HG02642 (cell line): ENCODE measurements around the gene RBM26.
A peak's percentile ranks its signal among the peaks of the same experiment; 100 is the strongest.

ENCODE experiments used
- ATAC-seq: cut with Tn5 transposase; IDR thresholded peaks from one replicate; pipeline ENCODE4 v1.9.1; 2021; ENCODE audit warnings: mild to moderate bottlenecking; ENCODE audit not compliant: unreplicated experiment, poor library complexity

The RBM26 gene

DNA sequence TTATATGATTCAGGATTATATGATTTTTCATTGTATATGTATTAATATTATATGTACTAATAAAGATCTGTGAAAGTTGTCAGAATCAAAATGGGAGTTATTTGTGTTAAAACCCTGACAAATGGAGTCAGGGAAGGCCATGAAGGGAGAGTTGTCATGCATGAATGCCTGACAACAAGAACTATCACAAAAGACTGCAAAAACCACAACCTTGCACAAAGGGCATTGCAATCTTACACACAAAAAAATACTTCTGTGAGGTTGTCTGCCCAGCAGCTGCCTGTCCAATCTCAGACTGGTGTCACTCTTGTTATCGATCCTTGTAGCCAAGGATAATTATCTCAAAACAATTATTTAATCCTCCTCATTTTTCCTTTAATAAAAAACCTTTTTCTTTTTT is 21.2 kb upstream of the RBM26 start:
- ATAC-seq = no peak

DNA sequence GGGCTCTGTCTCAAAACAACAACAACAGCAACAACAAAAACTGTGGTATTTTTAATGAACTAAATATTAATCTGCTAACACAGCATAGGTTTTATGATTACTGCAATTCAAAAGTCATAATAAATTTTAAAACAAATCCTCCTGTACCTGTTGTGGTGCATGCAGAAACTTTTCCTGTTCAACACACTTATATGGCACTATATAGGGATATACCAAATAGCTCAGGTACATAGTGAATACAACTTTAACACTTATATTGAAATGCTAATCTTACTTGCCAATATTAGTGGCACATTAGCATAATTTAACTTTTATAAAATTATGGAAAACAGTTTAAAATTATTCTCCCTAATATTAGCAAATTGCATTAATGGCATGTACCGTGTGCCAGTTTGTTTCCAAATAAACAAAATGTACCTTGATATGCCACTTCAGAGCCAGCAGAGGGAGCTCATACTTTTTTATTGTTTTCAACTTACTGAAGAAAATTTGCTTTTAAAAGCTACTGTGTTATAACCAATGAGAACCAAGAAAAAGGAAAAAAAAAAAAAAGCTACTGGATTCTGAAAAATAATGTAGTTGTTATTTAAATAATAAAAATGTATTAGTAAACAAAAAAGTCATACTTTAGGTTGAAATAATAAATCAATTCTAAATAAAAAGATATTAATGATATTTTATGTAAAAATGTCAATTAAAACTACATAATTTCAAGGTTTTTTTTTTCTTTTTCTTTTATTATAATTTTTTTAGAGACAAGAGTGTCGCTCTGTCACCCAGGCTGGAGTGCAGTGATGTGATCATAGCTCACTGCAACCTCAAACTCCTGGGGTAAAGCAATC is 18.0 kb upstream of the RBM26 start:
- peak; percentile 79 for ATAC-seq

- ATAC-seq = no peak
These were observed 17.3 kb upstream of the RBM26 start for GRCh38 chr13:79423340-79423739.

DNA sequence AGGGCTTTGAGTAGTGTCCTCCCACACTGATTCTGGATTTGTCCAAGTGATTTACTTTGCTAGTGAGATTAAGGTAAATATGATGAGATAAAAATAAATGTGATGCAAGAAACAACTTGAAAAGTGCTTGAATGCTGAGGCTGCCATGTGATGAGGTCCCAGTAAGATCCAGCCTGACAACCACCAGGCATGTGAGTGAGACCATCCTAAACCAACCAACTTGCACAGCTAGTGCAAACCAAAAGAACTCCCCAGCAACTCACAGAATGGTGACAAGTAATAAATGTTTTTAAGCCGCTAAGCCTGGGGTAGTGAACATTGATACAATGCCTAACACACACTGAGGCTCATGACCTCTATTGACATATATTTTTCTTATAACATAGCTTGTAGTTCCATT is 13.3 kb upstream of the RBM26 start:
- ATAC-seq = no peak

GRCh38 chr13:79417741-79418140 is 11.7 kb upstream of the RBM26 start:
- no peak for ATAC-seq

DNA sequence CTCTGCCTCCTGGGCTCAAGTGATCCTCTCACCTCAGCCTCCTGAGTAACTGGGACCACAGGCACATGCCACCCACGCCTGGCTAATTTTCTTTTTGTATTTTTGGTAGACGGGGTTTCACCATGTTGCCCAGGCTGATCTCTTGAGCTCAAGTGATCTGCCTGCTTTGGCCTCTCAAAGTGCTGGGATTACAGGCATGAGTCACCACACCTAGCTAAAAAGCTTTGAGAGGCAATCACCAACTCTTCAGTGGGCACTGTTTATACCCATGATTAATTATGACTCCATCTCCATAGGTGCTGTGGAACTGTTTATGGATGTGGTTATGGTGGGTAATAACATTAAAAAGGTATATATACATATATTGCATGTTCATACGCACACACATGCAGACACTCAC is 7.5 kb upstream of the RBM26 start:
- ATAC-seq = no peak

DNA sequence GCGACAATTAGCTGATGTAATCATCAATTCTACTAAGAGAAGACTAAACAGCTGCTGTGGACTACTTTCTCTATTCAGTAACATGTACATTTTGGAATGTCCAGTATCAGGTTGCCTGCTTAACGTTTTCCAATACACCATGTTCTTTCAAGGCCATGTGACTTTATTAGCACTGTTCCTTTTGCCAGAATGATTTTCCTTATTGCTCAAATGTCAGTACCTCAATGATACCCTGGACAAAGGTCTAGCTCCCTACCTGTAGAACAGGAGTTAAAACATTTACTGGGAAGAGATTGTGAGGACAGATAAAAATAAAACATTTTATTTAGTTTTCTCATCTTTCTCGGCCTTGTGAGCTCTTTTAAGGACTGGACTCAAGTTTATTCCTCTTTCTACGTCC is 3.8 kb upstream of the RBM26 start:
- no peak for ATAC-seq

DNA sequence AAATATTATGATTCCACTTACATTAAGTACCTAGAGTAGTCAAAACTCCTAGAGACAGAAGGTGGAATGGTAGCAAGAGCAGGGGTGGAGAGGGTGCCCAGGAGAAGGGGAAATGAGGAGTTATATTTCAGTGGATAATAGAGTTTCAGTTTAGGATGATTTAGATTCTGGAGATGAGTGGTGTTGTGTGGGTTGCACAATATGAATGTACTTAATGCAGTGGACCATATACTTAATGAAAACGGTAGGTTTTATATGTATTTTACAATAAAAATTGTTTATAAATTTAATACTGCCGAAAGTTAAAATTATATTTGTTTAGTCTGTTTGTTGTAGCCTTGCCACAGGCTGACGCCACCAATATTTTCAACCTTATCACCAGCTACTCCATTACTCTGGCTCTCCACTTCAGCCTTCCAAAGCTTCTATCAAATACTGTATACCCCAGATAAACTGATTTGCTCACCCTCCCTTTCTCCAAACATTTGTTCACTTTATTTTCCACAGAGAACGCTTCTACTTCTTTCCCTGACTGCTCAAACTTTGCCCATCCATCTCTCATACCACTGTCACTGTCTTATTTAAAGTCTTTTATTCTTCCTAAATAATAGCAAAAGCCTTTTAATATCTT is 1.4 kb upstream of the RBM26 start:
- no peak for ATAC-seq

GRCh38 chr13:79406597-79406908 is 498 bp upstream of the RBM26 start:
- peak; percentile 32 for ATAC-seq

DNA sequence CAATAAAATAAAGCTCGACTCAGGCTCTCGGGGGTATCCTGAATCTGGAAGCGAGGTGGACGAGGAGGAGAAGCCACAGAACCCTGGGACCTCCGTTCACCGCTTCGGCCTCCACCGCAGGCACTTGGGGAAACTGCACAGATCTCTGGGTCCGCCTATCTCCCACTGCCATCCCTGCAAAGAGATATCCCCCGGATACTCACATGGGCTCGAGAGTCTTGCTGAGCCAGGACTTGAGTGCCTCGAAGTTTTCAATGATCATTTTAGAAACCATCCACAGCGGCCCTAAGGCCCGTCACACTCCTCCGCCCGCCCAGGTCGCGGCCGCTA is 589 bp downstream of the RBM26 start:
- peak; percentile 15 for ATAC-seq

GRCh38 chr13:79404985-79405384 is 1.1 kb downstream of the RBM26 start:
- no peak for ATAC-seq

DNA sequence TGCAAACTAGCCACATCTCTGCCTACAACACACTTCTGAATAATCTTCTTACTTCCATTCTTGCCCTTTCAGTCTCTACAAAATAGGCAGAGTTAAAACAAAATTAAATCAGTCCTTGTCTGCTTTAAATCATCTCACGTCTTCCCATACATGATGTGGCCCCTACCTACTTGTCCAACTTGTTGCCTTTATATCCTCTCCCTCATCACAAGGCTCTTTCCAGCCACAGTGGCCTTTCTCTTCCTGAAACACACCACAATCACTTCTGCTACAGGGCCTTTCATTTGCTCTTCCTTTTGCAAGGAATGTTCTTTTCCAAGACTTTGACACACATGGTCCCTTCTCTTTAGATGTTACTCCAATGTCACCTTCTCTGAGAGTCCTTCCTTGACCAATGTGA is 1.7 kb downstream of the RBM26 start:
- ATAC-seq = no peak

DNA sequence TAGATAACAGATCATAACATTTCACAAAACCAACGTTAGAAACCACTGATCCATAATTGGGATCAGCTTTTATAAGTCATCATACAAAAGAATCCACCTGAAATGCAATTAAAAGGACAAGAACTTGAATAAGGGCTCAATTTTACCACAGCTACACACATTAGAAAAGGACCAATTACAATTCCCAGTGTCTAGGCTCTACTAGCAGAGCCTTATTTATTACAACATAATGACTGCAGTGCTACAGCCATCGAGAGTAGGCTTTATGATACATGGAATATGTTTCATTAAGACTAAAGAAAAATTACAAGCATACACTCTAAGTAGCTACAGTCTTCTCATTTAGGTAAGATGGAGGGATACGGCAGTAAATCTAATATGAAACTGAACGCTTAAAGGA is 2.9 kb downstream of the RBM26 start:
- no peak for ATAC-seq

- no peak for ATAC-seq
These were observed 3.4 kb downstream of the RBM26 start for GRCh38 chr13:79402679-79403078.

DNA sequence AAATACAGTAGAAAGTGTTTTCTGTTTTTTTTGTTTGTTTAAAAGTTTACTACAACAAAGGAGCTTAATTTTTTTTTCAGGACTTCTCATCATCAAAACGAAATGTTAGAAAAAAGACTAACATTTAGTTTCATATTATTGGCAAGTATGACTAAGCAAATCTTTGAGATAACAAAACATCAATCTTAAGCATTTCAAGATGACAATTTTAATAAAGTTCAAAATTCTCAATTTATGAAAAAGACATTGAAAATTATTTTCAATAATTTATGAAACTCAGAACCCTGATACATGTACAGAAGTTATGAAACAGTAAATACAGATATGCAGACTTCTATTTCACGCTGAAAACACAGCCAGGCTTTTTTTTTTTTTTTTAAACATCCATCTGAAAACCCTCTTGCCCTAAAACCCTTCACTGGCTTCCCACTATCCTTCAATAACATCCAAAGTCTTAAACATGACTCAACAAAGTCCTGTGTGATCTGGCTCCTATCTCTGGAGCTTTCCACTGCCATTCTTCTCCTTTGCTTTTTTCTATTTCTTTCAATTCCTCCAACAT is 3.9 kb downstream of the RBM26 start:
- no peak for ATAC-seq

- peak; percentile 38 for ATAC-seq
These were observed 4.6 kb downstream of the RBM26 start for GRCh38 chr13:79401259-79402070.

DNA sequence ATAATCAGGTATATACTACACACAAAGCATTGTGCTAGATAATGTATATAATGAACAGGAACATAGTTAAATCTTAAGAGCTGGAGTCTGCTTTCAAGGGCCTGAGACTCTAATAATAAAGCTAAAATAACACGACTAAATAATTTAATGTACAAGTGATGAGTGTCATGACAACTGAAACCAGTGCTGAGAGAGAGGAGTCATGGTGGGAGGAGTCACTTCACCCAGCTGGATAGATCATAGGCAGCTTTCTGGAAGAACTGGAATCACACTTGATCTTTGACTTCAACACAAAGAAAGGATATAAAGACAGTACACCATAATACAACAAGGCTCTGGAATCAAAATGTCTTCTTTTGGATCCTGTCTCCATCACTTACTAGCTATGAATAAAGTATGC is 7.1 kb downstream of the RBM26 start:
- ATAC-seq = no peak

GRCh38 chr13:79398127-79398526 is 7.9 kb downstream of the RBM26 start:
- no peak for ATAC-seq

DNA sequence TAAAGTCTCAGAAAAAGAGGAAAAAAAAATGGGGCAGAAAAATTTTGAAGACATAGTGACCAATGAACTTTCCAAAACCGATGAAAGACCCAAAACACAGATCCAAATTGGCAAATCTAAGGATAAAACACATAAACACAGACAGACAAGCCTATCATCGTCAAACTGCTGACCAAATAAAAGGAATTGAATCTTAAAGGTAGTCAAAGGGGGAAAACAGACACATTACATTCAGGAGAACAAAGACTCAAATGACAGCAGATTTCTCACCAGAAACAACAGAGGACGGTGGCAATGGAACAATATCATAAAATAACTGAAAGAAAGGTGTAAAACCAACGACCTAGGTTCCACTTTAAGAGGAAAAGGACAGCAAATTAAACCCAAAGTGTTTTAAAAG is 10.2 kb downstream of the RBM26 start:
- ATAC-seq = no peak

DNA sequence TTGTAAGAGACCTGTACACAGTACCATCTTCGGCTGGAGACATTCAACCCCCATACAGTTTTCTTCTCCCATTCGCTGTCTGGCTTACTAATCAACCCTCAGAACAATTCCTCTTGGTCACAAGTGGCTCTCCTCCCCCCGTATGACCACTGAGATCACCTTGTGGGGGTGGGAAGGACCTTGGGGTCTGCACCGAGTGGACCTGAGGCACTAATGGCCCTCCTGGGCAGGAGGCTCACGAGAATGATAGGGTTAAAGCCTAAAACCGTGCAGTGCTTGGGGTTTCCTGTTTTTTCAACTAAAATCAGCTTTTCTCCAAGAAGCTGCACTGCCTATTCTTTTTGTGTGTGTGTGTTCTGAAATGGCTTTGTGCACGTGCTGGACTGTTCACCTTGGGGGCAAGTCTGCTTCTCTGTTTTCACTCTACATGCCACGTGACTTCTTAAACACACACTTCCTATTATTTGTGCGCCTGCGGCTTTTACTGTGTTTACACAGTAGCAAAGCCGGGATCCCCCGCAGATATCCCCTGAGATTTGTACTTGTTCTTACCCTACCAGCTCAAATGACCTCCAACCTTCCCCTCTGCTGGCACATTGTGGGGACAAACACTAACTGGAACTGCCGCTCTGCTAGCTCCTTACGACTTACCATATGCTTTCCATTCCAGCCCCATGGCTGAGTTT is 12.3 kb downstream of the RBM26 start:
- ATAC-seq = peak; percentile 80
